ENCODE data around the gene B4GALNT2. TPM values are rescaled to one million over a fixed set of nuclear protein-coding genes. Genes with fewer than 3 reads are reported as not detected.

B4GALNT2 gene
- polyA plus RNA-seq, 1 donor from 2014 or later: not detected

- Histone ChIP-seq H3K27ac (ENCODE audit: low read length) (no peak within 1 kb of the TSS), H3K4me2 (ENCODE audit: low read length) (no peak within 1 kb of the TSS), H3K9me2 (ENCODE audit: insufficient read depth, low read length) (no peaks in the 10 kb centered on the region), H3K9ac (ENCODE audit: low read length) (no peak within 1 kb of the TSS), H4K20me1 (ENCODE audit: insufficient read depth) (no peaks in the 10 kb centered on the region), H3K79me2 (replicated peaks; ENCODE audit: insufficient read depth, low read length) (no peaks in the 10 kb centered on the region), H2AFZ (ENCODE audit: low read depth, low read length) (no peak within 1 kb of the TSS), H3K36me3 (ENCODE audit: insufficient read depth, low read length) (no peaks in the 10 kb centered on the region), H3F3A (ENCODE audit: insufficient read depth, low read length, poor library complexity, severe bottlenecking) (no peaks in the 10 kb centered on the region), H3K27me3 (ENCODE audit: insufficient read depth, low read depth, low read length) (no peaks in the 10 kb centered on the region), H3K9me3 (ENCODE audit: low read length) (no peaks in the 10 kb centered on the region), H3K4me3 (ENCODE audit: low read length) (no peak within 1 kb of the TSS)
- no peak for TF ChIP-seq MXI1 (conservative IDR thresholded peaks at IDR 0.05; ENCODE audit: poor library complexity, severe bottlenecking)
- TF ChIP-seq TAF1 (IDR thresholded peaks at IDR 0.05; ENCODE audit: low read depth): no peak
Observed at GRCh38 chr17:49210158-49211029, 77.8 kb downstream of the B4GALNT2 start, which contains the start of the genes ABI3 and GNGT2. Gene ABI3, plus strand, starts transcription at chr17:49210707. Its CDS starts 18 bp downstream, at chr17:49210725. Gene GNGT2, minus strand, starts transcription at chr17:49210574. Its CDS starts 3,152 bp downstream, at chr17:49207422.

- no peak overlapping the region for H3K9ac ChIP-seq (ENCODE audit: low read length)
- H3K4me3 ChIP-seq (ENCODE audit: low read length): no peak overlapping the region
- no peaks in the 10 kb centered on the region for H3K27me3 ChIP-seq (ENCODE audit: insufficient read depth, low read depth, low read length)
- no peak overlapping the region for H3K27ac ChIP-seq (ENCODE audit: low read length)
- no peaks in the 10 kb centered on the region for H3K79me2 ChIP-seq (replicated peaks; ENCODE audit: insufficient read depth, low read length)
- H3K36me3 ChIP-seq (ENCODE audit: insufficient read depth, low read length): no peaks in the 10 kb centered on the region
- no peaks in the 10 kb centered on the region for H3K9me3 ChIP-seq (ENCODE audit: low read length)
- H2AFZ ChIP-seq (ENCODE audit: low read depth, low read length): no peak overlapping the region
- no peak overlapping the region for H3K4me2 ChIP-seq (ENCODE audit: low read length)
- no peaks in the 10 kb centered on the region for H4K20me1 ChIP-seq (ENCODE audit: insufficient read depth)
- TF ChIP-seq MXI1 (conservative IDR thresholded peaks at IDR 0.05; ENCODE audit: poor library complexity, severe bottlenecking) (no peak), POLR2AphosphoS5 (IDR thresholded peaks at IDR 0.05) (no peak)
- no peaks in the 10 kb centered on the region for H3F3A ChIP-seq (ENCODE audit: insufficient read depth, low read length, poor library complexity, severe bottlenecking)
- no peaks in the 10 kb centered on the region for H3K9me2 ChIP-seq (ENCODE audit: insufficient read depth, low read length)
Observed at GRCh38 chr17:49213399-49213798, 80.8 kb downstream of the B4GALNT2 start.

GRCh38 chr17:49213847-49214246 lies 81.3 kb downstream of the B4GALNT2 start:
- H3F3A ChIP-seq (ENCODE audit: insufficient read depth, low read length, poor library complexity, severe bottlenecking): no peaks in the 10 kb centered on the region
- H4K20me1 ChIP-seq (ENCODE audit: insufficient read depth): no peaks in the 10 kb centered on the region
- no peak overlapping the region for H3K4me2 ChIP-seq (ENCODE audit: low read length)
- H3K9me3 ChIP-seq (ENCODE audit: low read length): no peaks in the 10 kb centered on the region
- H2AFZ ChIP-seq (ENCODE audit: low read depth, low read length): no peak overlapping the region
- no peaks in the 10 kb centered on the region for H3K9me2 ChIP-seq (ENCODE audit: insufficient read depth, low read length)
- no peaks in the 10 kb centered on the region for H3K36me3 ChIP-seq (ENCODE audit: insufficient read depth, low read length)
- H3K79me2 ChIP-seq (replicated peaks; ENCODE audit: insufficient read depth, low read length): no peaks in the 10 kb centered on the region
- no peaks in the 10 kb centered on the region for H3K27me3 ChIP-seq (ENCODE audit: insufficient read depth, low read depth, low read length)
- H3K4me3 ChIP-seq (ENCODE audit: low read length): no peak overlapping the region
- H3K9ac ChIP-seq (ENCODE audit: low read length): no peak overlapping the region
- H3K27ac ChIP-seq (ENCODE audit: low read length): no peak overlapping the region
- TF ChIP-seq, protein P1, sequence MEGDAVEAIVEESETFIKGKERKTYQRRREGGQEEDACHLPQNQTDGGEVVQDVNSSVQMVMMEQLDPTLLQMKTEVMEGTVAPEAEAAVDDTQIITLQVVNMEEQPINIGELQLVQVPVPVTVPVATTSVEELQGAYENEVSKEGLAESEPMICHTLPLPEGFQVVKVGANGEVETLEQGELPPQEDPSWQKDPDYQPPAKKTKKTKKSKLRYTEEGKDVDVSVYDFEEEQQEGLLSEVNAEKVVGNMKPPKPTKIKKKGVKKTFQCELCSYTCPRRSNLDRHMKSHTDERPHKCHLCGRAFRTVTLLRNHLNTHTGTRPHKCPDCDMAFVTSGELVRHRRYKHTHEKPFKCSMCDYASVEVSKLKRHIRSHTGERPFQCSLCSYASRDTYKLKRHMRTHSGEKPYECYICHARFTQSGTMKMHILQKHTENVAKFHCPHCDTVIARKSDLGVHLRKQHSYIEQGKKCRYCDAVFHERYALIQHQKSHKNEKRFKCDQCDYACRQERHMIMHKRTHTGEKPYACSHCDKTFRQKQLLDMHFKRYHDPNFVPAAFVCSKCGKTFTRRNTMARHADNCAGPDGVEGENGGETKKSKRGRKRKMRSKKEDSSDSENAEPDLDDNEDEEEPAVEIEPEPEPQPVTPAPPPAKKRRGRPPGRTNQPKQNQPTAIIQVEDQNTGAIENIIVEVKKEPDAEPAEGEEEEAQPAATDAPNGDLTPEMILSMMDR (IDR thresholded peaks at IDR 0.05; ENCODE audit: poor library complexity, severe bottlenecking): no peak
- TF ChIP-seq RAD21 (conservative IDR thresholded peaks at IDR 0.05) (no peak), EP300 (conservative IDR thresholded peaks at IDR 0.05; ENCODE audit: poor library complexity, severe bottlenecking) (no peak), REST (IDR thresholded peaks at IDR 0.05; ENCODE audit: borderline replicate concordance) (no peak), MXI1 (conservative IDR thresholded peaks at IDR 0.05; ENCODE audit: poor library complexity, severe bottlenecking) (no peak), EZH2 (IDR thresholded peaks at IDR 0.05; ENCODE audit: borderline replicate concordance, insufficient read depth, low read length, poor library complexity, severe bottlenecking) (no peak), TAF1 (IDR thresholded peaks at IDR 0.05; ENCODE audit: low read depth) (no peak), SMC3 (conservative IDR thresholded peaks at IDR 0.05; ENCODE audit: poor library complexity) (no peak)
